ENCODE results near the gene GPC4. TPM values are rescaled to one million over a fixed set of nuclear protein-coding genes. Genes with fewer than 3 reads are reported as not detected.
"Not testable (repeated sequence)": the region's sequence is repeated elsewhere in the genome, so short reads cannot be mapped to it uniquely, and the experiment has no call there.

The GPC4 gene
- total RNA-seq, 1 donor from 2014 or later: 0.13 TPM

- no peak for DNase-seq (ENCODE audit: low read depth in 2 of 2)
These were observed 107.4 kb downstream of the GPC4 start for GRCh38 chrX:133307637-133308498.

GRCh38 chrX:133307094-133307493, 108.2 kb downstream of the GPC4 start:
- DNase-seq (ENCODE audit: low read depth in 2 of 2): no peak

- no peak for DNase-seq (ENCODE audit: low read depth in 2 of 2)
These were observed 109.0 kb downstream of the GPC4 start for GRCh38 chrX:133306316-133306715.

- DNase-seq (ENCODE audit: low read depth in 2 of 2): no peak
These were observed 109.9 kb downstream of the GPC4 start for GRCh38 chrX:133305348-133305747.

- no peak for DNase-seq (ENCODE audit: low read depth in 2 of 2)
These were observed 112.4 kb downstream of the GPC4 start for GRCh38 chrX:133302775-133303445.

GRCh38 chrX:133300591-133300990, 114.7 kb downstream of the GPC4 start:
- DNase-seq (ENCODE audit: low read depth in 2 of 2): no peak

GRCh38 chrX:133297284-133297683, 118.0 kb downstream of the GPC4 start:
- no peak for DNase-seq (ENCODE audit: low read depth in 2 of 2)

GRCh38 chrX:133294126-133294525, 121.2 kb downstream of the GPC4 start:
- DNase-seq (ENCODE audit: low read depth in 2 of 2): no peak

GRCh38 chrX:133290076-133290475, 125.2 kb downstream of the GPC4 start:
- no peak for DNase-seq (ENCODE audit: low read depth in 2 of 2)

GRCh38 chrX:133287860-133288259, 127.4 kb downstream of the GPC4 start:
- no peak for DNase-seq (ENCODE audit: low read depth in 2 of 2)

GRCh38 chrX:133285341-133285740, 129.9 kb downstream of the GPC4 start:
- DNase-seq (ENCODE audit: low read depth in 2 of 2): no peak

GRCh38 chrX:133279112-133279730, 136.1 kb downstream of the GPC4 start:
- DNase-seq (ENCODE audit: low read depth in 2 of 2): not testable (repeated sequence)

GRCh38 chrX:133273180-133273579, 142.1 kb downstream of the GPC4 start:
- no peak for DNase-seq (ENCODE audit: low read depth in 2 of 2)

- no peak for DNase-seq (ENCODE audit: low read depth in 2 of 2)
These were observed 146.1 kb downstream of the GPC4 start for GRCh38 chrX:133269168-133269567.

GRCh38 chrX:133267621-133268020, 147.7 kb downstream of the GPC4 start:
- DNase-seq (ENCODE audit: low read depth in 2 of 2): no peak

GRCh38 chrX:133265331-133265730, 150.0 kb downstream of the GPC4 start:
- DNase-seq (ENCODE audit: low read depth in 2 of 2): no peak

GRCh38 chrX:133258481-133258880, 156.8 kb downstream of the GPC4 start:
- no peak for DNase-seq (ENCODE audit: low read depth in 2 of 2)

GRCh38 chrX:133254666-133255065, 160.6 kb downstream of the GPC4 start:
- DNase-seq (ENCODE audit: low read depth in 2 of 2): no peak

GRCh38 chrX:133251204-133251603, 164.1 kb downstream of the GPC4 start:
- no peak for DNase-seq (ENCODE audit: low read depth in 2 of 2)

- no peak for DNase-seq (ENCODE audit: low read depth in 2 of 2)
These were observed 164.8 kb downstream of the GPC4 start for GRCh38 chrX:133250184-133251100.
